Right lobe of liver (tissue), 4 donors: ENCODE results near the gene FTO.

Experiments
- CTCF ChIP-seq, 4 donors: fragments of 200-600 bp in 3 of 4; fragments of 450-650 bp in 1 of 4; IDR thresholded peaks; one replicate each; pipeline versions ENCODE4 v1.5.1 to v1.8.0; 2016 to 2022; ENCODE audit warnings: antibody characterized with exemption in 4 of 4, mild to moderate bottlenecking in 2 of 4
- POLR2A ChIP-seq: fragments of 450-650 bp; IDR thresholded peaks from one replicate; pipeline ENCODE4 v1.6.1; 2017; ENCODE audit warnings: antibody characterized with exemption, mild to moderate bottlenecking
- donor health status: DM: no; HTN: no; CAD: no.
- donor health status: DM: no; HTN: no; CAD: no.
- donor health status: DM: no; HTN: yes; CAD: no.

DNA sequence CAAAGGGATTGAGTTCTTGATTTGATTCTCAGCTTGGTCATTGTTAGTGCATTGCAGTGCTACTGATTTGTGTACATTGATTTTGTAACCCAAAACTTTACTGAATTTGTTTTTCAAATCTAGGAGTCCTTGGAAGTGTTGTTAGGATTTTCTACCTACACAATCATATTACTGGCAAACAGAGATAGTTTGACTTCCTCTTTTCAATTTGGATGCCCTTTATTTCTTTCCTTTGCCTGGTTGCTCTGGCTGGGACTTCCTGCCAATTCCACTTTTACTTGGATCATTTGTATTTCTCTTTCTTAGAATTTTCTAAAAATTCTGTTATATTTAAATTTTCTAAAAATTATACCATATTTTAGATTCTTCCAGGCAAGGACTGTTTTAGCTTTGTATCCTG lies 151.1 kb downstream of the FTO start:
- no peak for TF ChIP-seq CTCF (IDR thresholded peaks at IDR 0.05)
- no peak for TF ChIP-seq POLR2A
